Measurements from ENCODE around the gene AP3D1. TPM values are rescaled to one million over a fixed set of nuclear protein-coding genes. Genes with fewer than 3 reads are reported as not detected.

The AP3D1 gene
- total and polyA plus RNA-seq, 9 of the 15 experiments (the other 6 are each of a cell fraction or from before 2014, with no cell fraction given): 1.2 to 86.1 (median 35.9) TPM

DNA sequence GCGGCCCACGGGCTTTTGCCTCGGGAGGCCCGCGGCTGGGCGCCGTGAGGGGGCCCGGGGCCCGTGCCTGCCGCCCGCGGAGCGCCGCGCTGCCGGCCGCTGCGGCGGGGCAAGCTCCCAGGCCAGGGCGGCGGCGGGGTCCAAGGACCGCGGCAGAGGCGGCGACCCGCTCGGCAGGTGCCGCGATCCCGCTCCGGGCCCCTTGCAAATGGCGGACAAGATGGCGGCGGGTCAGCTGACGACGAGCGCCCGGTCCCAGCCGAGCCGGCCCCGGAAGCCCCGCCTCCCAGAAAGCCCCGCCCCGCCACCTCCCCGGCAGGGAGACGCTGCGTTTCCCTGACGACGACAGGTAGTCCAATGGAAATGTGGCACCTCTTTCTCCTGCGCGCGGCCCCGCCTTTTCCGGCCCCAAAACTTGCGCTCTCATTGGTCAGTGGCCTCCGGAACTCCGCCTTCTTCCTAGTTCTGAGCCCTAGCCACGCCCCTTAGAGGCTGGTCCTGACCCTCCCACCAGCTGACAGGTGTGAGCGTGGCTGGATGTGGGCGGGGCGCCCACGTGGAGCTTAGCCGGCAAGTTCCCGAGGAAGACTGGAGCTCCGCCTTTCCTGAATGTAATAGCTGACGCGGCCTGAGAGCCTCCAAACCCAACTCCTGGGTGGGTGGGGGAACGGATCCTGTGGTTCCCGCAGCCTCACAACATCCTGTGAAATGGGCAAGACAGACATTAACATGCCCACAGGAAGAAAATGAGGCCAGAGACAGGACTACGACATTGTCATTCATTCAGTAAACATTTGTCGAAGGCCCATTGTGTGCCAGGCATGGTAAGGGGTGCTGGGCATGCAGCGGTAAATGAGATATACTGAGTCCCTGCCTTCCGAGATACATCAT lies at the start of gene AP3D1 (continued):
- no peak for TF ChIP-seq SPI1 (IDR thresholded peaks at IDR 0.05; ENCODE audit: borderline replicate concordance, low read depth, low read length)
- no peak for TF ChIP-seq HDAC6 (IDR thresholded peaks at IDR 0.05; ENCODE audit: low read depth, low read length)
- no peak for TF ChIP-seq RBM15 (IDR thresholded peaks at IDR 0.05; ENCODE audit: insufficient read depth, low read length)
- no peak for TF ChIP-seq MIER1 (IDR thresholded peaks at IDR 0.05; ENCODE audit: low read depth)
- no peak for TF ChIP-seq SMARCB1 (IDR thresholded peaks at IDR 0.05; ENCODE audit: insufficient read length, low read depth)
- peak; percentile 89 for TF ChIP-seq ATF7 (IDR thresholded peaks at IDR 0.05)
- no peak for TF ChIP-seq GATAD2A (IDR thresholded peaks at IDR 0.05)
- TF ChIP-seq, protein P1, sequence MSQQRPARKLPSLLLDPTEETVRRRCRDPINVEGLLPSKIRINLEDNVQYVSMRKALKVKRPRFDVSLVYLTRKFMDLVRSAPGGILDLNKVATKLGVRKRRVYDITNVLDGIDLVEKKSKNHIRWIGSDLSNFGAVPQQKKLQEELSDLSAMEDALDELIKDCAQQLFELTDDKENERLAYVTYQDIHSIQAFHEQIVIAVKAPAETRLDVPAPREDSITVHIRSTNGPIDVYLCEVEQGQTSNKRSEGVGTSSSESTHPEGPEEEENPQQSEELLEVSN (IDR thresholded peaks at IDR 0.05; ENCODE audit: borderline replicate concordance in 1 of 2, extremely low read depth in 1 of 2, insufficient read depth in 1 of 2, insufficient read length in 1 of 2, low read depth in 1 of 2, low read length in 1 of 2, poor library complexity in 1 of 2, severe bottlenecking in 1 of 2): peak in 1 of 2 experiments; percentile 26
- TF ChIP-seq FOXJ2 (tag; IDR thresholded peaks at IDR 0.05): no peak
- TF ChIP-seq CC2D1A (IDR thresholded peaks at IDR 0.05): no peak
- no peak for TF ChIP-seq RBM17 (IDR thresholded peaks at IDR 0.05; ENCODE audit: borderline replicate concordance, low read depth, low read length)
- TF ChIP-seq, protein P2, sequence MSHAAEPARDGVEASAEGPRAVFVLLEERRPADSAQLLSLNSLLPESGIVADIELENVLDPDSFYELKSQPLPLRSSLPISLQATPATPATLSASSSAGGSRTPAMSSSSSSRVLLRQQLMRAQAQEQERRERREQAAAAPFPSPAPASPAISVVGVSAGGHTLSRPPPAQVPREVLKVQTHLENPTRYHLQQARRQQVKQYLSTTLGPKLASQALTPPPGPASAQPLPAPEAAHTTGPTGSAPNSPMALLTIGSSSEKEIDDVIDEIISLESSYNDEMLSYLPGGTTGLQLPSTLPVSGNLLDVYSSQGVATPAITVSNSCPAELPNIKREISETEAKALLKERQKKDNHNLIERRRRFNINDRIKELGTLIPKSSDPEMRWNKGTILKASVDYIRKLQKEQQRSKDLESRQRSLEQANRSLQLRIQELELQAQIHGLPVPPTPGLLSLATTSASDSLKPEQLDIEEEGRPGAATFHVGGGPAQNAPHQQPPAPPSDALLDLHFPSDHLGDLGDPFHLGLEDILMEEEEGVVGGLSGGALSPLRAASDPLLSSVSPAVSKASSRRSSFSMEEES (CRISPR knock-in tag; IDR thresholded peaks at IDR 0.05): no peak
- TF ChIP-seq, protein P3, sequence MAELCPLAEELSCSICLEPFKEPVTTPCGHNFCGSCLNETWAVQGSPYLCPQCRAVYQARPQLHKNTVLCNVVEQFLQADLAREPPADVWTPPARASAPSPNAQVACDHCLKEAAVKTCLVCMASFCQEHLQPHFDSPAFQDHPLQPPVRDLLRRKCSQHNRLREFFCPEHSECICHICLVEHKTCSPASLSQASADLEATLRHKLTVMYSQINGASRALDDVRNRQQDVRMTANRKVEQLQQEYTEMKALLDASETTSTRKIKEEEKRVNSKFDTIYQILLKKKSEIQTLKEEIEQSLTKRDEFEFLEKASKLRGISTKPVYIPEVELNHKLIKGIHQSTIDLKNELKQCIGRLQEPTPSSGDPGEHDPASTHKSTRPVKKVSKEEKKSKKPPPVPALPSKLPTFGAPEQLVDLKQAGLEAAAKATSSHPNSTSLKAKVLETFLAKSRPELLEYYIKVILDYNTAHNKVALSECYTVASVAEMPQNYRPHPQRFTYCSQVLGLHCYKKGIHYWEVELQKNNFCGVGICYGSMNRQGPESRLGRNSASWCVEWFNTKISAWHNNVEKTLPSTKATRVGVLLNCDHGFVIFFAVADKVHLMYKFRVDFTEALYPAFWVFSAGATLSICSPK (IDR thresholded peaks at IDR 0.05; ENCODE audit: borderline replicate concordance): no peak
- TF ChIP-seq, protein P4, sequence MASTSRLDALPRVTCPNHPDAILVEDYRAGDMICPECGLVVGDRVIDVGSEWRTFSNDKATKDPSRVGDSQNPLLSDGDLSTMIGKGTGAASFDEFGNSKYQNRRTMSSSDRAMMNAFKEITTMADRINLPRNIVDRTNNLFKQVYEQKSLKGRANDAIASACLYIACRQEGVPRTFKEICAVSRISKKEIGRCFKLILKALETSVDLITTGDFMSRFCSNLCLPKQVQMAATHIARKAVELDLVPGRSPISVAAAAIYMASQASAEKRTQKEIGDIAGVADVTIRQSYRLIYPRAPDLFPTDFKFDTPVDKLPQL (IDR thresholded peaks at IDR 0.05; ENCODE audit: extremely low read depth, insufficient read length): no peak
